Measurements from ENCODE around the gene PADI1. TPM values are rescaled to one million over a fixed set of nuclear protein-coding genes. Genes with fewer than 3 reads are reported as not detected.

Gene PADI1
- total RNA-seq, 1 experiment from 2014 or later: 0.37 TPM

- no peak for TF ChIP-seq ATF3 (IDR thresholded peaks at IDR 0.05)
- TF ChIP-seq POLR2AphosphoS5 (IDR thresholded peaks at IDR 0.05; ENCODE audit: low read depth, low read length): no peak
- TF ChIP-seq SIN3A (IDR thresholded peaks at IDR 0.05; ENCODE audit: low read depth): no peak
- no peak for TF ChIP-seq EZH2phosphoT487 (IDR thresholded peaks at IDR 0.05; ENCODE audit: borderline replicate concordance)
- TF ChIP-seq EGR1 (IDR thresholded peaks at IDR 0.05; ENCODE audit: low read depth): no peak
- TF ChIP-seq, protein P1, sequence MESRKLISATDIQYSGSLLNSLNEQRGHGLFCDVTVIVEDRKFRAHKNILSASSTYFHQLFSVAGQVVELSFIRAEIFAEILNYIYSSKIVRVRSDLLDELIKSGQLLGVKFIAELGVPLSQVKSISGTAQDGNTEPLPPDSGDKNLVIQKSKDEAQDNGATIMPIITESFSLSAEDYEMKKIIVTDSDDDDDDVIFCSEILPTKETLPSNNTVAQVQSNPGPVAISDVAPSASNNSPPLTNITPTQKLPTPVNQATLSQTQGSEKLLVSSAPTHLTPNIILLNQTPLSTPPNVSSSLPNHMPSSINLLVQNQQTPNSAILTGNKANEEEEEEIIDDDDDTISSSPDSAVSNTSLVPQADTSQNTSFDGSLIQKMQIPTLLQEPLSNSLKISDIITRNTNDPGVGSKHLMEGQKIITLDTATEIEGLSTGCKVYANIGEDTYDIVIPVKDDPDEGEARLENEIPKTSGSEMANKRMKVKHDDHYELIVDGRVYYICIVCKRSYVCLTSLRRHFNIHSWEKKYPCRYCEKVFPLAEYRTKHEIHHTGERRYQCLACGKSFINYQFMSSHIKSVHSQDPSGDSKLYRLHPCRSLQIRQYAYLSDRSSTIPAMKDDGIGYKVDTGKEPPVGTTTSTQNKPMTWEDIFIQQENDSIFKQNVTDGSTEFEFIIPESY (IDR thresholded peaks at IDR 0.05; ENCODE audit: extremely low read depth, insufficient replicate concordance, low read length): no peak
- TF ChIP-seq JUND (IDR thresholded peaks at IDR 0.05): no peak
These were observed 34.4 kb upstream of the PADI1 start (continued) for GRCh38 chr1:17170571-17170970.

- Histone ChIP-seq H3K4me2 (ENCODE audit: low read length) (no peak overlapping the region), H3K27me3 (ENCODE audit: insufficient read depth, low read length) (no peaks in the 10 kb centered on the region), H4K20me1 (ENCODE audit: insufficient read depth) (no peaks in the 10 kb centered on the region), H3K4me1 (ENCODE audit: control insufficient read depth in 1 of 2, insufficient read depth in 2 of 2, low read length in 2 of 2) (peaks cover 17 to 22% of the 10 kb centered on the region in 2 experiments), H3K27ac (ENCODE audit: low read depth, low read length) (no peak overlapping the region), H3K36me3 (ENCODE audit: control insufficient read depth in 1 of 2, insufficient read depth in 2 of 2, low read length in 2 of 2) (no peaks in the 10 kb centered on the region), H2AFZ (ENCODE audit: low read depth, low read length, poor library complexity, severe bottlenecking) (no peak overlapping the region), H3K9me3 (ENCODE audit: control insufficient read depth in 1 of 2, insufficient read depth in 1 of 2, low read depth in 1 of 2, low read length in 2 of 2) (no peaks in the 10 kb centered on the region), H3K9ac (ENCODE audit: low read length) (no peak overlapping the region), H3K4me3 (replicated peaks in 1 of 2; ENCODE audit: low read depth in 1 of 2, low read length in 2 of 2) (no peak overlapping the region), H3K79me2 (ENCODE audit: insufficient read depth, low read length) (no peaks in the 10 kb centered on the region), H3K9me2 (ENCODE audit: insufficient read depth) (no peaks in the 10 kb centered on the region)
- intact Hi-C loops (cut with micrococcal nuclease): no loop called here
- CTCF ChIA-PET: no interaction called here
- RAD21 ChIA-PET (ENCODE audit: low non-redundant PET in 1 of 2, low total read pairs in 2 of 2, uncharacterized antibody in 2 of 2, unreplicated experiment in 2 of 2): no interaction called here
- ATAC-seq: no peak
- no peak for DNase-seq (ENCODE audit: low read depth, low spot score)
- POLR2A ChIA-PET: no interaction called here
- no TSS peak for BruUV-seq (replicated peaks)
- TF ChIP-seq JUND (IDR thresholded peaks at IDR 0.05) (no peak), ZFX (IDR thresholded peaks at IDR 0.05) (no peak), SIN3A (IDR thresholded peaks at IDR 0.05; ENCODE audit: low read depth) (no peak), ELF1 (IDR thresholded peaks at IDR 0.05; ENCODE audit: borderline replicate concordance, low read depth) (no peak), FOSL1 (IDR thresholded peaks at IDR 0.05; ENCODE audit: low read depth) (no peak), CEBPB (IDR thresholded peaks at IDR 0.05; ENCODE audit: low read depth) (no peak), POLR2A (IDR thresholded peaks at IDR 0.05; ENCODE audit: borderline replicate concordance, extremely low read depth, insufficient read depth, insufficient read length) (no peak), MAX (IDR thresholded peaks at IDR 0.05) (no peak), EGR1 (IDR thresholded peaks at IDR 0.05; ENCODE audit: low read depth) (no peak), EZH2 (IDR thresholded peaks at IDR 0.05) (no peak), CBX3 (IDR thresholded peaks at IDR 0.05; ENCODE audit: low read depth) (no peak), EZH2phosphoT487 (IDR thresholded peaks at IDR 0.05; ENCODE audit: borderline replicate concordance) (no peak), REST (IDR thresholded peaks at IDR 0.05; ENCODE audit: low read depth) (no peak), YY1 (IDR thresholded peaks at IDR 0.05; ENCODE audit: extremely low read depth, insufficient replicate concordance, low read depth, low read length) (no peak), SP1 (IDR thresholded peaks at IDR 0.05; ENCODE audit: low read depth) (no peak), ZNF274 (IDR thresholded peaks at IDR 0.05; ENCODE audit: low read depth, low read length) (no peak), SRF (IDR thresholded peaks at IDR 0.05; ENCODE audit: low read depth) (no peak), RAD21 (IDR thresholded peaks at IDR 0.05; ENCODE audit: low read depth) (no peak)
These were observed 31.7 kb upstream of the PADI1 start for GRCh38 chr1:17173217-17173616.
